HepG2 (cell line): ENCODE results near the gene PHACTR3. TPM values are rescaled to one million over a fixed set of nuclear protein-coding genes. Genes with fewer than 3 reads are reported as not detected.

Experiments
- ATAC-seq: fragments of 200-7000 bp; cut with Tn5 transposase; 3 replicates; pipeline ENCODE4 v1.9.1; 2020; ENCODE audit warnings: mild to moderate bottlenecking, moderate library complexity
- BruUV-seq: library from RNA; stranded (reverse); fragments of 400-500 nt; replicated peaks from 2 replicates; lab custom pipeline; 2021; lab: Mats Ljungman, UMichigan
- CTCF ChIA-PET: fragments of 300-600 bp; formaldehyde crosslinking; extraction: SDS; loops from one replicate; lab custom pipeline; 2021; ENCODE audit warnings: low total read pairs, inconsistent platforms, low intra/inter-chr PET ratio; lab: Yijun Ruan, JAX
- POLR2A ChIA-PET: fragments of 350-600 bp; sonication (Branson Sonifier 250); formaldehyde crosslinking; loops from one replicate; lab custom pipeline; 2020; ENCODE audit warnings: antibody characterized with exemption, inconsistent platforms; lab: Yijun Ruan, JAX
- DNase-seq: peaks from one replicate; pipeline ENCODE4 v3.0.0-alpha.2; 2015; ENCODE audit warnings: low spot score
- FAIRE-seq: peaks from 3 replicates; lab custom pipeline; 2011; peaks lifted over from hg19 to GRCh38; lab: Jason Lieb, UNC
- H2AFZ ChIP-seq: one replicate; pipeline ENCODE4 v1.6.1; 2011; ENCODE audit warnings: low read length, inconsistent platforms
- H3K27ac ChIP-seq: fragments of 300-600 bp; 3 replicates; pipeline ENCODE4 v1.8.0; 2011; ENCODE audit warnings: mixed run types, mild to moderate bottlenecking, mixed read lengths, low read length, inconsistent platforms; ENCODE audit not compliant: insufficient read depth; ENCODE audit errors: extremely low read length
- H3K27me3 ChIP-seq, 2 experiments: fragments of 200-600 bp in 1 of 2; 2 replicates in 1 of 2; 3 replicates in 1 of 2; pipeline versions ENCODE4 v1.6.0 to v1.8.0; 2011; ENCODE audit warnings: low read length in 2 of 2, mild to moderate bottlenecking in 2 of 2, moderate library complexity in 2 of 2, inconsistent platforms in 1 of 2; ENCODE audit not compliant: insufficient read depth in 2 of 2, control insufficient read depth in 1 of 2
- H3K36me3 ChIP-seq, 2 experiments: fragments of 200-600 bp in 1 of 2; replicated peaks in 1 of 2; 2 replicates in 1 of 2; 3 replicates in 1 of 2; pipeline versions ENCODE4 v1.5.1 to v1.8.0; 2011; ENCODE audit warnings: low read length in 2 of 2, inconsistent platforms in 1 of 2; ENCODE audit not compliant: insufficient read depth in 2 of 2, control insufficient read depth in 1 of 2
- H3K4me1 ChIP-seq: 2 replicates; pipeline ENCODE4 v1.5.1; 2012; ENCODE audit warnings: low read length, inconsistent platforms; ENCODE audit not compliant: insufficient read depth
- H3K4me2 ChIP-seq: 2 replicates; pipeline ENCODE4 v1.6.0; 2011; ENCODE audit warnings: low read depth, low read length, inconsistent platforms
- H3K4me3 ChIP-seq, 3 experiments: fragments of 200-600 bp in 1 of 3; sonication (generic), shearing (Covaris generic) in 1 of 3; replicated peaks in 1 of 3; 2 replicates each; pipeline ENCODE4 v1.5.1; 2011 to 2016; ENCODE audit warnings: low read length in 3 of 3, inconsistent platforms in 2 of 3, low read depth in 2 of 3, mild to moderate bottlenecking in 2 of 3, control low read depth in 1 of 3, mixed read lengths in 1 of 3; ENCODE audit not compliant: insufficient read depth in 1 of 3
- H3K79me2 ChIP-seq: one replicate; pipeline ENCODE4 v1.6.1; 2011; ENCODE audit warnings: low read length, inconsistent platforms; ENCODE audit not compliant: insufficient read depth
- H3K9ac ChIP-seq: 2 replicates; pipeline ENCODE4 v1.6.0; 2011; ENCODE audit warnings: mild to moderate bottlenecking, low read depth, low read length, inconsistent platforms; ENCODE audit not compliant: insufficient read depth
- H3K9me3 ChIP-seq: 2 replicates; pipeline ENCODE4 v1.5.1; 2012; ENCODE audit warnings: mild to moderate bottlenecking, low read length
- H4K20me1 ChIP-seq: 2 replicates; pipeline ENCODE4 v1.6.0; 2011; ENCODE audit warnings: inconsistent platforms, mild to moderate bottlenecking, low read length, moderate library complexity; ENCODE audit not compliant: insufficient read depth
- HMGA1 ChIP-seq: sonication (generic); formaldehyde crosslinking; conservative IDR thresholded peaks from 2 replicates; pipeline ENCODE4 v1.4.0; 2020; ENCODE audit warnings: missing genetic modification reagents
- KLF12 ChIP-seq: sonication (generic); formaldehyde crosslinking; IDR thresholded peaks from 2 replicates; pipeline ENCODE4 v1.4.0; 2020; ENCODE audit warnings: missing genetic modification reagents, borderline replicate concordance
- PHF20 ChIP-seq: sonication (generic); formaldehyde crosslinking; IDR thresholded peaks from 2 replicates; pipeline ENCODE4 v1.5.0; 2020; ENCODE audit warnings: mild to moderate bottlenecking, missing genetic modification reagents
- RELA ChIP-seq: sonication (generic); formaldehyde crosslinking; IDR thresholded peaks from 2 replicates; pipeline ENCODE4 v1.4.0; 2020; ENCODE audit warnings: missing genetic modification reagents
- SMAD3 ChIP-seq: sonication (generic); formaldehyde crosslinking; IDR thresholded peaks from 2 replicates; pipeline ENCODE4 v1.4.0; 2020; ENCODE audit warnings: missing genetic modification reagents
- SP5 ChIP-seq: IDR thresholded peaks from 2 replicates; pipeline ENCODE4 v1.6.1; 2016; ENCODE audit warnings: low read depth, borderline replicate concordance
- TMF1 ChIP-seq: sonication (generic); formaldehyde crosslinking; IDR thresholded peaks from 2 replicates; pipeline ENCODE4 v1.8.1; 2022; ENCODE audit warnings: low read depth, missing genetic modification reagents
- ZNF556 ChIP-seq: sonication (generic); formaldehyde crosslinking; IDR thresholded peaks from 2 replicates; pipeline ENCODE4 v1.4.0; 2020; ENCODE audit warnings: mild to moderate bottlenecking, missing genetic modification reagents, borderline replicate concordance
- WGBS: methylation state at CpG from one replicate; pipeline ENCODE4 v1.1.6; 2017; ENCODE audit warnings: low lambda C conversion rate; 5-methylcytosine and 5-hydroxymethylcytosine counted together
- in situ Hi-C: cut with HindIII; loops from 2 replicates; pipeline ENCODE4 v1.10.0; 2017; ENCODE audit warnings: low pct_unique_long_range_greater_than_20kb; ENCODE audit not compliant: extremely low pct_ligation_motif_present
- intact Hi-C: fragments of 100-400 bp; cut with micrococcal nuclease; formaldehyde crosslinking; loops from one replicate; pipeline ENCODE4 v1.10.0; 2022; ENCODE audit not compliant: unreplicated experiment
- polyA plus RNA-seq, 8 experiments: library from polyadenylated mRNA; depleted of rRNA in 3 of 8; stranded (reverse) in 7 of 8; unstranded in 1 of 8; fragments of >200 nt; fragmentation: Illumina TruSeq in 4 of 8; extraction: Trizol in 4 of 8; gene quantifications; 2 replicates each; pipeline versions ENCODE4 v1.2.1 to v1.2.3, GENCODE V29; 2011 to 2016; ENCODE audit warnings: low read depth in 4 of 8, missing spikeins in 1 of 8, mixed read lengths in 1 of 8; ENCODE audit not compliant: insufficient read depth in 1 of 8
- total RNA-seq, 5 experiments: library from RNA; depleted of rRNA; stranded (reverse); fragments of >200 nt; fragmentation: Illumina TruSeq; extraction: Trizol; gene quantifications; 2 replicates each; pipeline ENCODE4 v1.2.3, GENCODE V29; 2016; ENCODE audit warnings: low read depth in 1 of 5
- TF ChIP-seq, protein P1 (sequence below): sonication (generic); formaldehyde crosslinking; IDR thresholded peaks from 2 replicates; pipeline ENCODE4 v1.4.0; 2020; ENCODE audit warnings: missing genetic modification reagents
- TF ChIP-seq, protein P2 (sequence below): sonication (generic); formaldehyde crosslinking; conservative IDR thresholded peaks from 2 replicates; pipeline ENCODE4 v1.8.0; 2022; ENCODE audit warnings: low read depth, missing genetic modification reagents

Gene PHACTR3
- total and polyA plus RNA-seq, 2 of the 13 experiments (the other 11 are each of a cell fraction or from before 2014, with no cell fraction given), result not detected

GRCh38 chr20:59608871-59609270 is 4.5 kb downstream of the PHACTR3 start (continued):
- TF ChIP-seq, protein P1, sequence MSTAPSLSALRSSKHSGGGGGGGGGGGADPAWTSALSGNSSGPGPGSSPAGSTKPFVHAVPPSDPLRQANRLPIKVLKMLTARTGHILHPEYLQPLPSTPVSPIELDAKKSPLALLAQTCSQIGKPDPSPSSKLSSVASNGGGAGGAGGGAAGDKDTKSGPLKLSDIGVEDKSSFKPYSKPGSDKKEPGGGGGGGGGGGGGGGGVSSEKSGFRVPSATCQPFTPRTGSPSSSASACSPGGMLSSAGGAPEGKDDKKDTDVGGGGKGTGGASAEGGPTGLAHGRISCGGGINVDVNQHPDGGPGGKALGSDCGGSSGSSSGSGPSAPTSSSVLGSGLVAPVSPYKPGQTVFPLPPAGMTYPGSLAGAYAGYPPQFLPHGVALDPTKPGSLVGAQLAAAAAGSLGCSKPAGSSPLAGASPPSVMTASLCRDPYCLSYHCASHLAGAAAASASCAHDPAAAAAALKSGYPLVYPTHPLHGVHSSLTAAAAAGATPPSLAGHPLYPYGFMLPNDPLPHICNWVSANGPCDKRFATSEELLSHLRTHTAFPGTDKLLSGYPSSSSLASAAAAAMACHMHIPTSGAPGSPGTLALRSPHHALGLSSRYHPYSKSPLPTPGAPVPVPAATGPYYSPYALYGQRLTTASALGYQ (CRISPR knock-in tag), result no peak
- TF ChIP-seq KLF12 (no peak), TMF1 (CRISPR knock-in tag) (no peak), SP5 (CRISPR knock-in tag) (no peak)

GRCh38 chr20:59611286-59611685 is 6.9 kb downstream of the PHACTR3 start:
- ATAC-seq (no peak), DNase-seq (no peak), FAIRE-seq (no peak)
- no peaks in the 10 kb centered on the region for H4K20me1 ChIP-seq
- no peaks in the 10 kb centered on the region for H3K79me2 ChIP-seq
- no TSS peak for BruUV-seq
- H3K27me3 ChIP-seq, result peaks cover 3 to 46% of the 10 kb centered on the region in 2 experiments
- no peak overlapping the region for H2AFZ ChIP-seq
- H3K27ac ChIP-seq, result no peak overlapping the region
- H3K4me2 ChIP-seq, result no peak overlapping the region
- H3K4me3 ChIP-seq, result no peak overlapping the region
- no peaks in the 10 kb centered on the region for H3K36me3 ChIP-seq
- intact Hi-C loops (loop anchor here (10.0 kb wide), 1 partner anchor 1624 kb away; no protein-coding TSS in a partner anchor), in situ Hi-C loops (no loop called here)
- WGBS, result 44% methylated on average over 3 of the region's 4 CpGs
- ChIA-PET CTCF (no interaction called here), POLR2A (no interaction called here)
- no peaks in the 10 kb centered on the region for H3K4me1 ChIP-seq
- TF ChIP-seq SMAD3 (CRISPR knock-in tag), result no peak
- H3K9me3 ChIP-seq, result no peaks in the 10 kb centered on the region
- H3K9ac ChIP-seq, result no peak overlapping the region

- WGBS, result 31% methylated on average over 5 of the region's 5 CpGs
- Histone ChIP-seq H3K9ac (no peak overlapping the region), H2AFZ (no peak overlapping the region), H4K20me1 (no peaks in the 10 kb centered on the region), H3K4me2 (no peak overlapping the region), H3K4me1 (no peaks in the 10 kb centered on the region), H3K79me2 (no peaks in the 10 kb centered on the region), H3K27me3 (peaks cover 2 to 41% of the 10 kb centered on the region in 2 experiments; a peak in 4 of 5 replicates), H3K27ac (no peak overlapping the region), H3K4me3 (no peak overlapping the region), H3K9me3 (no peaks in the 10 kb centered on the region), H3K36me3 (no peaks in the 10 kb centered on the region)
- no TSS peak for BruUV-seq
- POLR2A ChIA-PET, result no interaction called here
- CTCF ChIA-PET, result no interaction called here
- intact Hi-C loops (loop anchor here (10.0 kb wide), 1 partner anchor 1621 kb away; no protein-coding TSS in a partner anchor), in situ Hi-C loops (no loop called here)
- TF ChIP-seq HMGA1 (CRISPR knock-in tag) (no peak), PHF20 (CRISPR knock-in tag) (no peak), RELA (CRISPR knock-in tag) (no peak), ZNF556 (CRISPR knock-in tag) (no peak)
- TF ChIP-seq, protein P2, sequence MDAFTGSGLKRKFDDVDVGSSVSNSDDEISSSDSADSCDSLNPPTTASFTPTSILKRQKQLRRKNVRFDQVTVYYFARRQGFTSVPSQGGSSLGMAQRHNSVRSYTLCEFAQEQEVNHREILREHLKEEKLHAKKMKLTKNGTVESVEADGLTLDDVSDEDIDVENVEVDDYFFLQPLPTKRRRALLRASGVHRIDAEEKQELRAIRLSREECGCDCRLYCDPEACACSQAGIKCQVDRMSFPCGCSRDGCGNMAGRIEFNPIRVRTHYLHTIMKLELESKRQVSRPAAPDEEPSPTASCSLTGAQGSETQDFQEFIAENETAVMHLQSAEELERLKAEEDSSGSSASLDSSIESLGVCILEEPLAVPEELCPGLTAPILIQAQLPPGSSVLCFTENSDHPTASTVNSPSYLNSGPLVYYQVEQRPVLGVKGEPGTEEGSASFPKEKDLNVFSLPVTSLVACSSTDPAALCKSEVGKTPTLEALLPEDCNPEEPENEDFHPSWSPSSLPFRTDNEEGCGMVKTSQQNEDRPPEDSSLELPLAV, result no peak
- ATAC-seq (no peak), FAIRE-seq (no peak), DNase-seq (no peak)
These were observed 9.5 kb downstream of the PHACTR3 start for GRCh38 chr20:59613861-59614260.
